OCI-LY1 (cell line): ENCODE measurements around the gene FEZ2.

ENCODE experiments used
- CTCF ChIP-seq: fragments of 200-600 bp; sonication (generic), shearing (Covaris generic); IDR thresholded peaks from 2 replicates; pipeline ENCODE4 v1.5.1; 2017; ENCODE audit warnings: mild to moderate bottlenecking, antibody characterized with exemption, low read length, moderate library complexity, mixed read lengths
- EZH2 ChIP-seq: fragments of 200-600 bp; sonication (generic), shearing (Covaris generic); IDR thresholded peaks from 2 replicates; pipeline ENCODE4 v1.8.0; 2017; ENCODE audit warnings: borderline replicate concordance, mixed run types, mild to moderate bottlenecking, antibody characterized with exemption, low read length, moderate library complexity, mixed read lengths

DNA sequence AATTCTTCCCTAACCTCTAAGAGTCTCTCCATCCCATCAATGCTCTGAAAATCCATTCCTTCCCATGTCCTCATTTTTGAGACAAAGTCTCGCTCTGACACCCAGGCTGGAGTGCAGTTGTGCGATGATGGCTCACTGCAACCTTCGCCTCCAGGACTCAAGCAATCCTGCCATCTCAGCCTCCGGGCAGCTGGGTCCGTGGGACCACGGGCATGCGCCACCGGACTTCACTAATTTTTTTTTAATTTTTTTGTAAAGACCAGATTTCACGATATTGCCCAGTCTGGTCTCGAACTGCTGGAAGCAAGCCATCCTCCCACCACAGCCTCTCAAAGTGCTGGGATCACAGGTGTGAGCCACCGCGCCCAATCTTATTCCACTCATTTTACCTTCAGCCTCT is 1.6 kb downstream of the FEZ2 start:
- no peak for TF ChIP-seq CTCF
- TF ChIP-seq EZH2: no peak
